Measurements from ENCODE around the gene TBX19.

Gene TBX19

DNA sequence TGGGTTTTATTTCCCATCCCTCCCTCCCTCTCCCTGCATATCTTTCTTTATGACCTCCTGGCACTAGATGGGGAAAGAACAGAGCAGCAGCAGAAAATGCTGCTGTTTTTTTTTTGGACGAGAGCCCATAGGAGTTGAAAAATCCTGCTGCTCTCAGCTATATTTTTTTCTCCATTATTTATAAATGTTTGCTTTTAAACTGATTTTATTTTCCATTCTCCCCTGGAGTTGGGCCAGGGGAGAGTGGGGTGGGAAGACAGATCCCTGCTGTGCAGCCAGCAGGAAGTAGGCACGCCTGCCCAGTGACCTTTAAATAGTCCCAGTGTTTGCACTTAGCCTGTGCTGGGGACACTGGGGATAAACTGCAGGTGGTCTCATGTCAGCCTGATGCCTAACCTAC lies 37.5 kb upstream of the TBX19 start:
- Mint-ChIP-seq H3K27ac (peak overlapping the region; percentile 84 to 93 (median 85)), H3K27me3 (ENCODE audit: low read depth) (no peaks in the 10 kb centered on the region), H3K36me3 (ENCODE audit: low read depth) (peaks cover 81% of the 10 kb centered on the region), H3K4me3 (no peak overlapping the region), H3K9me3 (no peaks in the 10 kb centered on the region), H3K4me1 (peaks cover 22% of the 10 kb centered on the region)
- TF ChIP-seq, protein P1, sequence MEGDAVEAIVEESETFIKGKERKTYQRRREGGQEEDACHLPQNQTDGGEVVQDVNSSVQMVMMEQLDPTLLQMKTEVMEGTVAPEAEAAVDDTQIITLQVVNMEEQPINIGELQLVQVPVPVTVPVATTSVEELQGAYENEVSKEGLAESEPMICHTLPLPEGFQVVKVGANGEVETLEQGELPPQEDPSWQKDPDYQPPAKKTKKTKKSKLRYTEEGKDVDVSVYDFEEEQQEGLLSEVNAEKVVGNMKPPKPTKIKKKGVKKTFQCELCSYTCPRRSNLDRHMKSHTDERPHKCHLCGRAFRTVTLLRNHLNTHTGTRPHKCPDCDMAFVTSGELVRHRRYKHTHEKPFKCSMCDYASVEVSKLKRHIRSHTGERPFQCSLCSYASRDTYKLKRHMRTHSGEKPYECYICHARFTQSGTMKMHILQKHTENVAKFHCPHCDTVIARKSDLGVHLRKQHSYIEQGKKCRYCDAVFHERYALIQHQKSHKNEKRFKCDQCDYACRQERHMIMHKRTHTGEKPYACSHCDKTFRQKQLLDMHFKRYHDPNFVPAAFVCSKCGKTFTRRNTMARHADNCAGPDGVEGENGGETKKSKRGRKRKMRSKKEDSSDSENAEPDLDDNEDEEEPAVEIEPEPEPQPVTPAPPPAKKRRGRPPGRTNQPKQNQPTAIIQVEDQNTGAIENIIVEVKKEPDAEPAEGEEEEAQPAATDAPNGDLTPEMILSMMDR (IDR thresholded peaks at IDR 0.05; ENCODE audit: unreplicated experiment in 3 of 3) = no peak

DNA sequence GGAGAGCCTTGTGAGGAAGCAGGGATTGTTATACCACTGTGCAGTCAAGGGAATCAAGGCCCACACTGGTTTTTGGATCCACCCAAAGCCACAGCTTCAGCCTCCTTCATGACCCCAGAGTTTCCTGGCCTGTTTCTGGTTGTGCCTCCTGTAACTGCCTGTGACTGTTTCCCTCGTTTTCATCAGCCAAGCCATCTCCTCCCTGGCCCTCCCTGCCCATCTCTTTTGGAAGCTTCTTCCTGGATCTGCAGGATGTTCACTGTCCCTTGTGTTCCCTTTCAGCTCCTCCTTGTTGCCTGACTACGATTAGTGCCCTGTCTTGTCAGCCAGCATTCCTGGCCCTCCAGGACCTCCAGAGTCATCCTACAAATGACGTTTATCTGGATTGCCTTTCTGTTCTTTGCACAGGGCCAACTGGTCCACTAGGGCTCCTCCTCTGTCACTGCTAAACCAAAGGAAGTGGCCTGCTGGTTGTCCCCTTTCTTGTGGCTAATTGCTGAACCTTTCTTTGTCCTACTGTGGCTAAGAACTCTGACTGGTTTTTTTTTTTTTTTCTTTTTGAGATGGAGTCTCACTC lies 37.0 kb upstream of the TBX19 start:
- H3K4me3 Mint-ChIP-seq = peak overlapping the region in 1 of 3 experiments; percentile 2
- peak overlapping the region; percentile 84 to 93 (median 85) for H3K27ac Mint-ChIP-seq

DNA sequence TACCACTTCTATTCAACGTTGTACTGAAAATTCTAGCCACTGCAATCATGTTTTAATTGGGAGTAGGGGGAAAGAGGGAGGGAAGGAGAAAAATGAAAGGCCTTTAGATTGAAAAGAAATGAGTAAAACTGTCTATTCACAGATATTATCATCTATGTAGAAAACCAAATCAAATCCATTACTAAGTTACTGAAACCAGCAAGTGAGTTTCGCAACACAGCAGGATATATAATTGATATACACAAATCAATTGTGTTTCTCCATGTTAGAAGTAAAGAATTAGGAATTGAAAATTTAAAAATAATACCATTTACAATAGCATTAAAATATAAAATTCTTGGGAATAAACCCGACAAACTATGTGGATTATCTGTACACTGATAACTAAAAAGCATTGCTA lies 35.6 kb upstream of the TBX19 start:
- Mint-ChIP-seq H3K36me3 (ENCODE audit: low read depth) (peaks cover 82% of the 10 kb centered on the region), H3K4me1 (peaks cover 26% of the 10 kb centered on the region), H3K9me3 (no peaks in the 10 kb centered on the region), H3K4me3 (no peak overlapping the region), H3K27ac (peak overlapping the region in 1 of 3 experiments; percentile 51), H3K27me3 (ENCODE audit: low read depth) (no peaks in the 10 kb centered on the region)
- TF ChIP-seq, protein P1 (IDR thresholded peaks at IDR 0.05; ENCODE audit: unreplicated experiment in 3 of 3) = no peak

More for the DNA sequence above, 37.0 kb upstream of the TBX19 start:
- TF ChIP-seq, protein P1 (IDR thresholded peaks at IDR 0.05; ENCODE audit: unreplicated experiment in 3 of 3) = no peak
- Mint-ChIP-seq H3K4me1 (peaks cover 22% of the 10 kb centered on the region), H3K27me3 (ENCODE audit: low read depth) (no peaks in the 10 kb centered on the region), H3K36me3 (ENCODE audit: low read depth) (peaks cover 85% of the 10 kb centered on the region), H3K9me3 (no peaks in the 10 kb centered on the region)

DNA sequence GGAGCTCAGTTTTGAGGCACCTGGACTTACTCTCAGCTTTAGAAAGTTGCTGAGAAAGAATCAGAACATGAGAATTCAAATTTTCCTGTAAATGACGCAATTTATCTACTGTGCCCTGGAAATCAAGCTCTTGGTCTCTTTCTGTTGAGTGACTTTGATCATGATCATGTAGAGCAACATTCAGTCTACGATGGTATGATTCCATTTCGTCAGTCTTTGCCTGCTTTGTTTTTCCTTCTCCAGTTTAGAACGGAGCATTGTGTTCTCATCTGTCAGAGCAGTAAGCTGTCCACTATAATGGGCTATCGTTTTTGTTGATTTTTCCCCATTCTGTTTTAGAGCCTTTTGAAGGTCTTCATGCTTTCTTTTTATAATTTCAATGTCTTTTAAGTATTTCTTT lies 34.2 kb upstream of the TBX19 start:
- Mint-ChIP-seq H3K4me3 (no peak overlapping the region), H3K9me3 (no peaks in the 10 kb centered on the region), H3K27me3 (ENCODE audit: low read depth) (no peaks in the 10 kb centered on the region), H3K36me3 (ENCODE audit: low read depth) (peaks cover 83% of the 10 kb centered on the region), H3K4me1 (peaks cover 34% of the 10 kb centered on the region), H3K27ac (peak overlapping the region in 2 of 3 experiments; percentile 22 to 29)
- TF ChIP-seq, protein P1 (IDR thresholded peaks at IDR 0.05; ENCODE audit: unreplicated experiment in 3 of 3) = no peak

DNA sequence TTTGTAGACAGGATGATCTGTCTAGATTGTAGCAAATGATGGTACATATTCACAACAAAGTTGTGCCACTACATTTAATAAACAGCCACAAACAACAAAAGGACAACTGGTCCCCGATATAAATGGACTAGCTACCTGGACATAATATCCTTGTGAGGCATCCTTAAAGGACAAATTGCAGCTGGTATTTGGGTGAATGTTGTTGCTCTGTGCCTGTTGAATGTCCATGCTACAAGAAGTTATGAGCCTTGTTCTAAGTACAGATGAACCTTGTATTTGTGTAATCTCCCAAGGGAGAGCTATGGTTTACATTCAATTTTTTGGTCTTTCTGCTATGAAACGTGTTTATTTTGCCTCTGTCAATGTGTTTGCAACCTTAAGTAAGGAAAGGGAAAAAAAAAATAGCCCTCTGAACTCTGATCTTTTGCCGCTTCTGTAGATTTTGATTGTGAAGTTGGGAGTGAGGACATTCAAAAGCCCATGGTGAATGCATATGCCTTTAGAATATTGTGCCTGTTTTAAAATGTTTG lies 28.4 kb upstream of the TBX19 start:
- H3K4me3 Mint-ChIP-seq = no peak overlapping the region
- TF ChIP-seq, protein P1 (IDR thresholded peaks at IDR 0.05; ENCODE audit: unreplicated experiment in 3 of 3) = no peak
- H3K4me1 Mint-ChIP-seq = peaks cover 21% of the 10 kb centered on the region
- no peaks in the 10 kb centered on the region for H3K27me3 Mint-ChIP-seq (ENCODE audit: low read depth)
- H3K36me3 Mint-ChIP-seq (ENCODE audit: low read depth) = peaks cover 71% of the 10 kb centered on the region
- peak overlapping the region in 2 of 3 experiments; percentile 5 to 29 for H3K27ac Mint-ChIP-seq
- H3K9me3 Mint-ChIP-seq = peaks cover 18% of the 10 kb centered on the region

DNA sequence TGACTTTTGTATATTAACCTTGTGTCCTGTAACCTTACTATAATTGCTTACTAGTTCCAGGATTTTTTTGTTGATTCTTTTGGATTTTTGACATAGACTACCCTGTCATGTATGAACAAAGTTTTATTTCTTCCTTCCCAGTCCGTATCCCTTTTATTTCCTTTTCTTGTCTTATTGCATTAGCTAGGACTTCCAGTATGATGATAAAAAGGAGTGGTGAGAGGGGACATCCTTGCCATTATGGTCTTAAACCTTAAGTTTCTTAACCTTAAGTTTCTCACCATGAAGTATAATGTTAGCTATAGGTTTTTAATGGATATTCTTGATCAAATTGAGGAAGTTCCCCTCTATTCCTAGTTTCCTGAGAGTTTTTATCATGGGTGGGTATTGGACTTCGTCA lies 24.5 kb upstream of the TBX19 start:
- TF ChIP-seq, protein P1 (IDR thresholded peaks at IDR 0.05; ENCODE audit: unreplicated experiment in 3 of 3) = no peak
- H3K27ac Mint-ChIP-seq = no peak overlapping the region
- no peaks in the 10 kb centered on the region for H3K27me3 Mint-ChIP-seq (ENCODE audit: low read depth)
- H3K4me1 Mint-ChIP-seq = peaks cover 22% of the 10 kb centered on the region
- H3K36me3 Mint-ChIP-seq (ENCODE audit: low read depth) = peaks cover 67% of the 10 kb centered on the region
- no peak overlapping the region for H3K4me3 Mint-ChIP-seq
- H3K9me3 Mint-ChIP-seq = peaks cover 30% of the 10 kb centered on the region

Measured in nephron (organoid).